Measurements from ENCODE around the gene RFFL.
A peak's percentile ranks its signal among the peaks of the same experiment; 100 is the strongest.

The RFFL gene

GRCh38 chr17:34961093-34961911 is 102.2 kb downstream of the RFFL start, which contains the start of the genes CCT6B and ZNF830:
TSS of gene CCT6B (minus strand) at chr17:34961460. CDS start at chr17:34961393, 67 bp downstream.
TSS of gene ZNF830 (plus strand) at chr17:34961540. CDS start at chr17:34961567, 27 bp downstream.
- H3K79me2 ChIP-seq (ENCODE audit: control insufficient read depth, low read length): peaks cover 42% of the 10 kb centered on the region
- H3K4me2 ChIP-seq (ENCODE audit: low read length): peak within 1 kb of the TSS; percentile 88
- peaks cover 45% of the 10 kb centered on the region for H3K36me3 ChIP-seq (ENCODE audit: control insufficient read depth, low read length)
- H4K20me1 ChIP-seq (ENCODE audit: control insufficient read depth, insufficient read depth, low read depth, low read length): no peaks in the 10 kb centered on the region
- H3K9me3 ChIP-seq (ENCODE audit: control insufficient read depth, insufficient read depth, low read length): no peaks in the 10 kb centered on the region
- H3F3A ChIP-seq (ENCODE audit: control insufficient read depth, insufficient read depth): no peaks in the 10 kb centered on the region; the same call in 1 of the 2 replicates
- TF ChIP-seq EZH2phosphoT487 (IDR thresholded peaks at IDR 0.05; ENCODE audit: borderline replicate concordance, low read length): no peak
- TF ChIP-seq CTCF (IDR thresholded peaks at IDR 0.05; ENCODE audit: low read depth, low read length, poor library complexity, severe bottlenecking): no peak
- no peaks in the 10 kb centered on the region for H3K9me2 ChIP-seq (replicated peaks; ENCODE audit: control insufficient read depth, low read length)
- H3K27ac ChIP-seq (ENCODE audit: low read depth, low read length): peak within 1 kb of the TSS; percentile 49
- peaks cover 24% of the 10 kb centered on the region for H3K4me1 ChIP-seq (ENCODE audit: control insufficient read depth, low read length)
- H3K27me3 ChIP-seq (ENCODE audit: control insufficient read depth, low read length): no peaks in the 10 kb centered on the region
- peak within 1 kb of the TSS; percentile 97 for H3K4me3 ChIP-seq (ENCODE audit: low read length)

DNA sequence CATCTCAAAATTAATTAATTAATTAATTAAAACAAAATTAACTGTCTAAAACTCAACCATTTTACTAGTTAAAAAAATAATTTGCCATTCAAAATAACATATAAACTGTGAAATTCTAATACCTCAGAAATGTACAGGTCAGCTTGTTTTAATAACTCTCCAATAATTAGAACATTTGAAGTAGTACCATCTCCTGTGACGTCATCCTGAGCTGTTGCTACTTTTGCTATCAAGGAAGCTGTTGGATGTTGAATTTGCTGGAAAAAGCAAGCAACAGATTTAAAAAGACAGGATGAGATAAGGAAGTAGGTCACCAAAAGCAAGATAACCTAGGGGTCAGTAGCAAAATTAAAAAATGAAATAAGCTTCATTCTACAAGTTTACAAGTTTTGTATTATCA is 105.1 kb downstream of the RFFL start:
- Histone ChIP-seq H3K9me3 (ENCODE audit: control insufficient read depth, insufficient read depth, low read length) (no peaks in the 10 kb centered on the region), H3F3A (ENCODE audit: control insufficient read depth, insufficient read depth) (no peaks in the 10 kb centered on the region), H3K27ac (ENCODE audit: low read depth, low read length) (no peak overlapping the region), H4K20me1 (ENCODE audit: control insufficient read depth, insufficient read depth, low read depth, low read length) (no peaks in the 10 kb centered on the region), H3K4me1 (ENCODE audit: control insufficient read depth, low read length) (peaks cover 20% of the 10 kb centered on the region), H3K27me3 (ENCODE audit: control insufficient read depth, low read length) (no peaks in the 10 kb centered on the region), H3K79me2 (ENCODE audit: control insufficient read depth, low read length) (peaks cover 30% of the 10 kb centered on the region), H3K36me3 (ENCODE audit: control insufficient read depth, low read length) (peaks cover 16% of the 10 kb centered on the region), H3K4me2 (ENCODE audit: low read length) (no peak overlapping the region), H3K9me2 (replicated peaks; ENCODE audit: control insufficient read depth, low read length) (no peaks in the 10 kb centered on the region), H3K4me3 (ENCODE audit: low read length) (no peak overlapping the region)
- TF ChIP-seq EZH2phosphoT487 (IDR thresholded peaks at IDR 0.05; ENCODE audit: borderline replicate concordance, low read length) (no peak), CTCF (IDR thresholded peaks at IDR 0.05; ENCODE audit: low read depth, low read length, poor library complexity, severe bottlenecking) (no peak)
